HG03196 (cell line): Measurements from ENCODE around the gene TMEM184A.

ENCODE experiments used
- ATAC-seq: cut with Tn5 transposase; IDR thresholded peaks from one replicate; pipeline ENCODE4 v1.9.1; 2021; ENCODE audit not compliant: unreplicated experiment

The TMEM184A gene

DNA sequence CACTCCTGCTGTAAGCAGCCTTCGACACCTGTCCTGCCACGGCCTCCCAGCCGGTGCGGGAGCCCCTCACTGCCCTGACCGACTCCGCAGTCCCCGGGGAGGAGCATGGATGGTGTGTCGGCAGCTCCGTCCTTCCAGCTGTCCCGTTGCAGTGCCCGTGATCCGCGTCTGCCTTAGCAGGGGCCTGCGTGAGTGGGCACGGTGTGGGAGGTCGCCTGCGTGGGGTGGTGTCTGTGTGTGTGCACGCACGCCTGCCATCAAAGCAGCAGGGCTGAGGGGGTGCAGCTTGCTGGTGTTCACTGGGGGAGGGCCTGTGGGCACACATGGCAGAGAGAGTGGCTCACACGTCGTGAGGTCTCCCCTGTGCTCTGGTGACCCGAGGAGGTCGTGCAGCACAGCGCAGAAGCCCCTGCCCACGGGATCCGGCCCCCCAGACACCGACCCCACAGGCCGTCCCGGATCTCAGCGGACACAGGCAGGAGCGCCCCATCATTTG lies 15.2 kb downstream of the TMEM184A start:
- ATAC-seq, result no peak

GRCh38 chr7:1539882-1540775 lies 15.9 kb downstream of the TMEM184A start:
- ATAC-seq, result no peak

GRCh38 chr7:1539181-1539881 lies 16.7 kb downstream of the TMEM184A start:
- no peak for ATAC-seq

DNA sequence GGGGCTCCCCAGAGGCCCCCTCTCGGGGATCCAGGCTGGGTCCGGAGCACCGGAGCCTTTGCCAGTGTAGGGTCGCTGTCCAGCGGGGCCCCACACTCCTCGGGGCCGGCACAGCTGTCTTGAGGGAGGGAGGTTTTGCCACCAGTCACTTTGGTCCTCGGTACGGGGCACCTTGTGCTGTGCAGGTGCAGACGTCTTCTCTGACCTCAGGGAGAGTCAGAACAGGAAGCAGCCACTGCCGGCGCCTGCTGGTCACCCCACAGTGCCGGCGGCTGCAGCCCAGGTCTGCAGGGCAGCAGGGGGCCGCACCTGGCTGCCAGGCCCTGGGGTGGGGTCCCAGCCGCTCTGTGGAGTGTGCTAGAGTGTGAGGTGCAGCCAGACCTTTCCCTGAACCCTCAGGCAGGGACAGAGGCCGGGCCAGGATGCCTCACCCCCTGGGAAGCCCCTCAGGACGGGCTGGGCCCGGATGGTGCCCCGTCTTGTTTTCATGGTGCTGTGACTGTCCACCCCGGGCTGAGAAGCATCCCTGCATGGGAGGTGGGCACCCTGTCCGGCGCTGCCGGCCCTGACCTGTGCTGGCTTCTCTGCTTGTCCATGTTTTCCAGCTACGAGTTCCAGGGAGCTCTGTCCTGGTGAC lies 17.3 kb downstream of the TMEM184A start:
- no peak for ATAC-seq

DNA sequence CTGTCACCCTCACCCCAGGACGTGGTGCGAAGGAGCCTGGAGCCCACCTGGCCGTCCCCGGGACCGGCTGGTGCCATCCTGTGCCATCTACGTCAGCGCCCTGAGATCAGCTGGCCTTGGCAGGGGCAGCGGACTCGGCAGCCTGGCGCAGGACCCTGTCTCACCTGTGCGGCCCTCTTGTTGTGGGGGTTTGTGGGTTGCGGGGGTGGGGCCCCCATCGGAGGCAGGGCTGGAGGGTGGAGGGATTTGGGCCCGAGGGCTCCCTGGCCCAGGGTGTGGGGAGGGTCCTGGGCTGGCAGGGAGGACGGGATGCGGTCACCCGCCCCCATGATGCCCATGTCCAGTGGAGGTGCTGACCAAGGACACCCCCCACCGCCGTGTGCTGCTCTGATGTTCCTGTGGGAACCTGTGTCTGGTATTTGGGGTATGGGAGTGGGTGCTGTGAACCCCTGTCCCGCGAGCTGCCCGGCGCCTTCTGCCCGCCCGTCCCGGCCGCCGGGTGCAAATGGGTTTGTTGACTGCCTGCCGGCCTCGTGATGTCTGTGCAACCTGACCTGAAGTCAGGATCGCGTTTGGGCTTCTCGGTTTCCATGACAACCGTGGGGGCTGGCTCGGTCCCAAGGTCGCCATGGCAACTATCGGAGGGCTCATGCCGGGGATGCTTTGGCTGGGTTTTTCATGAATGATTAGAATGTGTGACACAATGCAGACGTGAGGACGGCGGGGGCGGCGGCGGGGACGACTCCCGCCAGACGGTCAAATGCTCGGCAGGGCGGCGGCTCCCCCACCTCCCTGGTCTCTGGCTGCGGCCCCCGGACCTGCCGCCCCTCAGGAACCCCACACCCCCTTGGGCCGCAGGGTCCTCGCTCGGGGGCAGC lies 18.2 kb downstream of the TMEM184A start:
- ATAC-seq, result no peak

- ATAC-seq, result no peak
Observed at GRCh38 chr7:1536743-1537534, 19.1 kb downstream of the TMEM184A start.

- ATAC-seq, result no peak
Observed at GRCh38 chr7:1536455-1536742, 19.6 kb downstream of the TMEM184A start.

DNA sequence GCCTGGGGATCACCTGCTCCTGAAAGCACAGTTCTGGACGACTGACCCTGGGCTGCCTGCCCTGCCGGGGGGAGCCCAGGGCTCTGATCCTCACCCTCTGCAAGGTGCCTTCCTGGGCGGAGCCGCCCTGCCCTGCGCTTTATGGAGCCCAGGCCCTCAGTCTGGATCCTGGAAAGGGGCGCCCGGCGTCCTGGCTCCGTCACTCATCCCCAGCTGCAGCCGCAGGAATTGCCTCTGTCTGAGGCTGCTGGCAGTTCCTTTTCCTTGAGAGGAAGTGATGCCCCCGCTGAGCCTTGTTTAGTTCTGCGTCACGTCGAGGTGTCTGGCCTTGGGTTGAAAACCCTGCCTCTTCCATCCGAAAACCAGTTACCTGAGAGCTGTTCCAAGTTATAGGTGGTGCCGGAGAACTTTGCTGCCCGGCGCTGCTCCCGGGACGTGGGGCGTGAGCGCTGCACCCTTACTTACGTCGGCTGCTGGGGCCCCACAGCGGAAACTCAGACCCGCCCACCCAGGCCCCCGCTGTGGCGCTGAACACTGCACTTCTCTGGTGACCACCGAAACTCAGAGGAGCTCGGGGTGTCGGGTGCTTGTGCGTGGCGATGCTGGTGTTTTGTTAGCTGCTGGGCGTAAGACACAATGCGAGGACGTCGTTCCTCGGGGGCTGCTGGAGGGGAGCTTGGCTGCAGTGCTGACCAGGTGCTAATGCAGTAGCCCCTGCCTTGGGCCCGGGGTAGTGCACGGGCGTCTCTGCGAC lies 20.1 kb downstream of the TMEM184A start:
- ATAC-seq, result no peak

GRCh38 chr7:1535100-1535458 lies 20.9 kb downstream of the TMEM184A start:
- no peak for ATAC-seq

GRCh38 chr7:1534330-1535099 lies 21.5 kb downstream of the TMEM184A start:
- ATAC-seq, result no peak

- no peak for ATAC-seq
Observed at GRCh38 chr7:1533547-1534329, 22.3 kb downstream of the TMEM184A start.

DNA sequence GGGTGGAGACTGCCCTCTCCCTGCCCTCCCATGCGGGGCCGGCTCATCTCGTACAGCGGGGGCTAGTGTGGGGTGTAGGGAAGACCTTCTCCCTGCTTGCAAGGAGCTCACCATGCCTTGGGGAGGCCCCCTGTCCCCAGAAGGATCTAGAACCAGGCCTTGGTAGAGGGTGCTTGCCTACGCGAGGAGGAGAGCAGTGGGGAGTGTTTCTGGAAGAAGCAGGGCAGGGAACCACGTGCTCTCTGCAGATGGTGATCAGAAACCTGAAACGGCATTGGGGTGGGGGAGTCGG lies 22.8 kb downstream of the TMEM184A start:
- ATAC-seq, result no peak

DNA sequence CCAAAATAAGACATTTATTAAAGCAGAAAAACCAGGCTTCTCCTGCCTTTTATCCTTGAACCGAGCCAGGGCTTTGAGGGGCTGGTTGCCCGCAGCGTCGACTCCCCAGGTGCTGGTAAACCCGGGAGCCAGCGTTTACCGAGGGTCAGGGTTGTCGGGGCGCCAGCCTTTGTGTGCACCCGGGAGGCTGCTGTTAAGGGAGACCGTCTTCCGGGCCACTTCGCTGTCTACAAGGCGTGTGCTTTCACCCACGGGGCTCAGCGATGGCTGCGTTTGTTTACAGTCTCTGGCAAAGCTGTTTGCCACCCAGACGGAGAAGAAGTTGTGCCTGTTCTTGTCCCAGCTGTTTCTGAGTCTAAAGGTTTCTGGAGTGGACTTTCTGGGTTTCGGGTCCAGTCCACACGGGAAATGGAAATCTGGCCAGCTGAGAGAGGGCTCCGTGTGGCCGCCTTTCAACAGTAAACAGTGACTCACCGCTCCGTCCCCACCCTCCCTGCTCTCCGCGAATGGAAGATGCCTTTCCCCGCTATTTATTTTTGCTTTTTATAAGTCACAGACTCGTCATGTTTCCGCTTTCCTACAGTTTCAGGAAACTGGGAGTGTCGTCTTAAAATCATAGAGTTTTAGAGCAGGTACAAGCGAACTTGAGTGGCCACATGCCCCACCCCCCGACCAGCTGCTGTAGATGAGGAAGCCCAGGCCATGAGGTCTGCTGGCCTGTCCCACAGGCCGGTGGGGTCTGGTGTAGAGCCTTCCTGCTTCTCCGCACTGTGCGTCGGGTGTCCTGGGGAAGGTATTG lies 23.4 kb downstream of the TMEM184A start:
- no peak for ATAC-seq

DNA sequence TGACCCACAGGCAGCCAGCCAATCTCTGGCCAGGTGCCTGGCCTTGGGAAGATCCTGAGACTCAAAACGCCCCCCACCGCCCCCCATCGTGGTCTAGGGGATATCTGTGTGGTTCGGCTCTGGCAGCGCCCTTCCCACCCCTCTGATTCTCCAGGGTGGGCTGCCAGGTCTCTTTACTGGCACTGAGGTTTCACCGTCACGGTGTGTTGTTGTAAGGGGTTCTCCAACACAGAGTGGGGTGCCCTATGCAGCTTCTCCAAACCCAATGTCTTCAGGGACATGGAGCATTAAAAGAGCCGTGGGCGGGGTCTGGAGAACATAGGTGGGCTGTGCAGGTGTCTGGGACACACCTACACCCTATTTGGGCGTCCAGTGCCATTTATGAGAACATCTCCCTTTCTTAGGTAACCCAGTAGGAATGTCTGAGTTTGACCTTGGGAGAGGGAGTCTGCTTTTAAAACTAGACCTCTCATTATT lies 24.0 kb downstream of the TMEM184A start:
- no peak for ATAC-seq

DNA sequence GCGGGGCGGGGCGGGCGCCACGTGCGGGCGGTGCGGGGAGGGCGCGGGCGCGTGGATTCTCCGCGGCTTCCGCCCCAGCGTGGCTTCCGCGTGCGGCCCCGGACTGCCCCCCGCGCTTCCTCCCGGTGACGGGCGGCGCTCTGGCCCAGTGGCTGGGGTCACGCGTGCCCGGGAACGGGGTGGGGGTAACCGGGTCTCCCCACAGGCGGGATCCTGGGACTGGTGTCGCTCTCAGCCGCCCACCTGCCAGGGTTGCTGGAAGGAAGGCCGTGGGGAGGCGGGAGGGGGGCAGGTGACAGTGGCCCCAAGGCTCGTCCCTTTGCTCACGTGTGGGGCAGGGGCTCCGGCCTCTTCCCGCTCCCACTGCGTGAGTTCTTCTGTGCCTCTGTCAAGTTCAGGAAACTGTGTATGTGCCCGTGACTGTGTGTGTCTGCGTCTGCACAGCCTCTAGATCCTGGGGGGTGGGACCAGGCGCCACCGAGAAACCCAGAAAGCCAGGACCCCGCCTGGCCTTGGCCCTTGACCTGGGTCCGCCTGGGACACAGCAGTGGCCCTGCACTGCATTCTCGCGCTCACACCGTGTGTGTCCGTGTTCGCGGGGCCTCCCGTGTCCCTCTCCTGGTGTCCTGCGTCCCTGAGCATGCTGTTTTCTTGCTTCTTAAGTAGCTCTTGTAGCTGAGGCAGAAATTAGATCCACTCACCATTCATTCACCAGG lies 24.6 kb downstream of the TMEM184A start:
- no peak for ATAC-seq

GRCh38 chr7:1530946-1531262 lies 25.1 kb downstream of the TMEM184A start:
- no peak for ATAC-seq
